ENCODE data around the gene SLCO1C1. TPM values are rescaled to one million over a fixed set of nuclear protein-coding genes. Genes with fewer than 3 reads are reported as not detected.

SLCO1C1 gene
- 0.03 to 0.04 TPM in 2 of 5 replicates, not detected in the others for total RNA-seq (2022; extraction: Qiagen RNA extraction; ENCODE audit: low read depth)

GRCh38 chr12:20695232-20695631 is at the start of gene SLCO1C1:
SLCO1C1 (plus strand) TSS chr12:20695332; CDS start chr12:20699577, 4,245 bp downstream.

Other genes starting within 250 kb of the SLCO1C1 start
- 12.6 to 19.4 TPM (median 16.9 TPM) in 5 replicates for gene SLCO1B3, start 115.4 kb downstream of the SLCO1C1 start, total RNA-seq (2022; extraction: Qiagen RNA extraction; ENCODE audit: low read depth)